ENCODE measurements around the gene DMWD.

DNA sequence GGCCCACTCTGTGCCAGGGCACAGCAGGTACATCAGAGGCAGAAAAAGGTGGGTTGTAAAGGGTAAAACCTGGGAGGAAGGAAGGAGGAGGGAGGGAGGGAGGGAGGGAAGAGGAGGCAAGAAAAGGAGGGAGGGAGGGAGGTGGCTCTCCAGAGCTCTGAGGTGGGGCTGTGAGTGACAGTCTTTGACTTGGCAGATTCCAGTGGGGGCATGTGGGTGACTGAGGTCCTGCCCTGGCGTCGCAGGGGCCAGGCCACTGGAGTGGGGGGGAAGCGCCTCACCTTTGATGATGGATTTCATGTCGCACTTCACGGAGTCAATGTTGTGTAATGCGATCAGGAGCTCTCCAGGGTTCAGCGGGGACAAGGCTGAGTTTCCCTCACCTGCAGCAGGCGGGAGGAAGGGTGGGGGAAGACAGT lies 28.5 kb upstream of the DMWD start:
- no peak for TF ChIP-seq CSDC2 (CRISPR knock-in tag; IDR thresholded peaks at IDR 0.05)
- TF ChIP-seq GLIS3 (CRISPR knock-in tag; IDR thresholded peaks at IDR 0.05), result no peak
- no peak for TF ChIP-seq ZFP30 (CRISPR knock-in tag; IDR thresholded peaks at IDR 0.05)
- no peak for TF ChIP-seq ARNTL (CRISPR knock-in tag; IDR thresholded peaks at IDR 0.05; ENCODE audit: borderline replicate concordance, low read depth)
- TF ChIP-seq ZFP3 (CRISPR knock-in tag; IDR thresholded peaks at IDR 0.05), result no peak
- TF ChIP-seq, protein P1, sequence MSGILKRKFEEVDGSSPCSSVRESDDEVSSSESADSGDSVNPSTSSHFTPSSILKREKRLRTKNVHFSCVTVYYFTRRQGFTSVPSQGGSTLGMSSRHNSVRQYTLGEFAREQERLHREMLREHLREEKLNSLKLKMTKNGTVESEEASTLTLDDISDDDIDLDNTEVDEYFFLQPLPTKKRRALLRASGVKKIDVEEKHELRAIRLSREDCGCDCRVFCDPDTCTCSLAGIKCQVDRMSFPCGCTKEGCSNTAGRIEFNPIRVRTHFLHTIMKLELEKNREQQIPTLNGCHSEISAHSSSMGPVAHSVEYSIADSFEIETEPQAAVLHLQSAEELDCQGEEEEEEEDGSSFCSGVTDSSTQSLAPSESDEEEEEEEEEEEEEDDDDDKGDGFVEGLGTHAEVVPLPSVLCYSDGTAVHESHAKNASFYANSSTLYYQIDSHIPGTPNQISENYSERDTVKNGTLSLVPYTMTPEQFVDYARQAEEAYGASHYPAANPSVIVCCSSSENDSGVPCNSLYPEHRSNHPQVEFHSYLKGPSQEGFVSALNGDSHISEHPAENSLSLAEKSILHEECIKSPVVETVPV (CRISPR knock-in tag; IDR thresholded peaks at IDR 0.05), result no peak
- TF ChIP-seq ZNF70 (CRISPR knock-in tag; IDR thresholded peaks at IDR 0.05), result no peak
- TF ChIP-seq ISL1 (CRISPR knock-in tag; IDR thresholded peaks at IDR 0.05), result no peak
- no peak for TF ChIP-seq OSR1 (CRISPR knock-in tag; IDR thresholded peaks at IDR 0.05)
- TF ChIP-seq, protein P2, sequence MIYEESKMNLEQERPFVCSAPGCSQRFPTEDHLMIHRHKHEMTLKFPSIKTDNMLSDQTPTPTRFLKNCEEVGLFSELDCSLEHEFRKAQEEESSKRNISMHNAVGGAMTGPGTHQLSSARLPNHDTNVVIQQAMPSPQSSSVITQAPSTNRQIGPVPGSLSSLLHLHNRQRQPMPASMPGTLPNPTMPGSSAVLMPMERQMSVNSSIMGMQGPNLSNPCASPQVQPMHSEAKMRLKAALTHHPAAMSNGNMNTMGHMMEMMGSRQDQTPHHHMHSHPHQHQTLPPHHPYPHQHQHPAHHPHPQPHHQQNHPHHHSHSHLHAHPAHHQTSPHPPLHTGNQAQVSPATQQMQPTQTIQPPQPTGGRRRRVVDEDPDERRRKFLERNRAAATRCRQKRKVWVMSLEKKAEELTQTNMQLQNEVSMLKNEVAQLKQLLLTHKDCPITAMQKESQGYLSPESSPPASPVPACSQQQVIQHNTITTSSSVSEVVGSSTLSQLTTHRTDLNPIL (CRISPR knock-in tag; IDR thresholded peaks at IDR 0.05; ENCODE audit: low read depth), result no peak
- TF ChIP-seq ZC3H10 (CRISPR knock-in tag; IDR thresholded peaks at IDR 0.05), result no peak
- TF ChIP-seq TSHZ2 (CRISPR knock-in tag; IDR thresholded peaks at IDR 0.05), result no peak
- no peak for TF ChIP-seq PPARA (CRISPR knock-in tag; IDR thresholded peaks at IDR 0.05; ENCODE audit: borderline replicate concordance)
- TF ChIP-seq, protein P3, sequence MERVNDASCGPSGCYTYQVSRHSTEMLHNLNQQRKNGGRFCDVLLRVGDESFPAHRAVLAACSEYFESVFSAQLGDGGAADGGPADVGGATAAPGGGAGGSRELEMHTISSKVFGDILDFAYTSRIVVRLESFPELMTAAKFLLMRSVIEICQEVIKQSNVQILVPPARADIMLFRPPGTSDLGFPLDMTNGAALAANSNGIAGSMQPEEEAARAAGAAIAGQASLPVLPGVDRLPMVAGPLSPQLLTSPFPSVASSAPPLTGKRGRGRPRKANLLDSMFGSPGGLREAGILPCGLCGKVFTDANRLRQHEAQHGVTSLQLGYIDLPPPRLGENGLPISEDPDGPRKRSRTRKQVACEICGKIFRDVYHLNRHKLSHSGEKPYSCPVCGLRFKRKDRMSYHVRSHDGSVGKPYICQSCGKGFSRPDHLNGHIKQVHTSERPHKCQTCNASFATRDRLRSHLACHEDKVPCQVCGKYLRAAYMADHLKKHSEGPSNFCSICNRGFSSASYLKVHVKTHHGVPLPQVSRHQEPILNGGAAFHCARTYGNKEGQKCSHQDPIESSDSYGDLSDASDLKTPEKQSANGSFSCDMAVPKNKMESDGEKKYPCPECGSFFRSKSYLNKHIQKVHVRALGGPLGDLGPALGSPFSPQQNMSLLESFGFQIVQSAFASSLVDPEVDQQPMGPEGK (CRISPR knock-in tag; IDR thresholded peaks at IDR 0.05; ENCODE audit: borderline replicate concordance), result no peak

Measured in SK-N-SH treated with all-trans-retinoic acid at 6 μM for 48 hours (cell line).